OCI-LY1 (cell line): ENCODE measurements around the gene TRIM23.

Source experiments
- H2AFZ ChIP-seq: fragments of 200-600 bp; sonication (generic), shearing (Covaris generic); 2 replicates; pipeline ENCODE4 v1.6.0; 2014; ENCODE audit warnings: antibody characterized with exemption, mild to moderate bottlenecking, low read length
- H3F3A ChIP-seq: fragments of 200-600 bp; sonication (generic), shearing (Covaris generic); 2 replicates; pipeline ENCODE4 v1.6.0; 2014; ENCODE audit warnings: mild to moderate bottlenecking, antibody characterized with exemption, low read length, moderate library complexity; ENCODE audit not compliant: insufficient read depth
- H3K27ac ChIP-seq: fragments of 200-600 bp; sonication (generic); 2 replicates; pipeline ENCODE4 v1.5.1; 2014; ENCODE audit warnings: low read length, mixed run types, mild to moderate bottlenecking, low read depth; ENCODE audit not compliant: poor library complexity, severe bottlenecking
- H3K27me3 ChIP-seq: fragments of 200-600 bp; sonication (generic); 2 replicates; pipeline ENCODE4 v1.6.0; 2014; ENCODE audit warnings: antibody characterized with exemption, mild to moderate bottlenecking, low read length, moderate library complexity; ENCODE audit not compliant: insufficient read depth
- H3K36me3 ChIP-seq: fragments of 200-600 bp; sonication (generic); 2 replicates; pipeline ENCODE4 v1.6.1; 2014; ENCODE audit warnings: mild to moderate bottlenecking, antibody characterized with exemption, low read length, moderate library complexity, mixed read lengths; ENCODE audit not compliant: insufficient read depth
- H3K4me1 ChIP-seq: fragments of 200-600 bp; sonication (generic); 2 replicates; pipeline ENCODE4 v1.5.1; 2014; ENCODE audit warnings: mild to moderate bottlenecking, low read length, moderate library complexity; ENCODE audit not compliant: insufficient read depth, severe bottlenecking
- H3K4me2 ChIP-seq: fragments of 200-600 bp; sonication (generic), shearing (Covaris generic); 2 replicates; pipeline ENCODE4 v1.6.1; 2014; ENCODE audit warnings: low read length
- H3K4me3 ChIP-seq: fragments of 200-600 bp; sonication (generic); 2 replicates; pipeline ENCODE4 v1.5.1; 2014; ENCODE audit warnings: low read length, low read depth, mild to moderate bottlenecking, mixed read lengths; ENCODE audit not compliant: poor library complexity, severe bottlenecking
- H3K79me2 ChIP-seq: fragments of 200-600 bp; shearing (Covaris generic); 2 replicates; pipeline ENCODE4 v1.6.1; 2016; ENCODE audit warnings: mixed run types, low read length, mixed read lengths; ENCODE audit not compliant: insufficient read depth
- H3K9ac ChIP-seq: fragments of 200-600 bp; sonication (generic), shearing (Covaris generic); 2 replicates; pipeline ENCODE4 v1.6.1; 2014; ENCODE audit warnings: mild to moderate bottlenecking, low read length, mixed read lengths
- H3K9me2 ChIP-seq: fragments of 200-600 bp; sonication (generic), shearing (Covaris generic); 2 replicates; pipeline ENCODE4 v1.6.1; 2014; ENCODE audit warnings: low read depth, mild to moderate bottlenecking, low read length, mixed read lengths
- H3K9me3 ChIP-seq: fragments of 200-600 bp; shearing (Covaris generic); 2 replicates; pipeline ENCODE4 v1.6.1; 2014; ENCODE audit warnings: low read length, mixed read lengths
- H4K20me1 ChIP-seq: fragments of 200-600 bp; sonication (generic), shearing (Covaris generic); 2 replicates; pipeline ENCODE4 v1.6.0; 2016; ENCODE audit warnings: mild to moderate bottlenecking, low read length; ENCODE audit not compliant: insufficient read depth
- CTCF ChIP-seq: fragments of 200-600 bp; sonication (generic), shearing (Covaris generic); IDR thresholded peaks from 2 replicates; pipeline ENCODE4 v1.5.1; 2017; ENCODE audit warnings: mild to moderate bottlenecking, antibody characterized with exemption, low read length, moderate library complexity, mixed read lengths
- EZH2 ChIP-seq: fragments of 200-600 bp; sonication (generic), shearing (Covaris generic); IDR thresholded peaks from 2 replicates; pipeline ENCODE4 v1.8.0; 2017; ENCODE audit warnings: borderline replicate concordance, mixed run types, mild to moderate bottlenecking, antibody characterized with exemption, low read length, moderate library complexity, mixed read lengths

Gene TRIM23

GRCh38 chr5:65624025-65624570 is at the start of gene TRIM23:
TRIM23 (minus strand) TSS chr5:65624333; CDS start chr5:65624274, 59 bp downstream.
- H4K20me1 ChIP-seq = no peaks in the 10 kb centered on the region
- H3K9me2 ChIP-seq = no peaks in the 10 kb centered on the region
- no peaks in the 10 kb centered on the region for H3F3A ChIP-seq
- TF ChIP-seq CTCF (peak; percentile 5; the same call in 1 of the 2 replicates), EZH2 (no peak)
- H2AFZ ChIP-seq = peak within 1 kb of the TSS; percentile 56; the same call in 1 of the 2 replicates
- H3K9ac ChIP-seq = peak within 1 kb of the TSS; percentile 93
- peaks cover 38% of the 10 kb centered on the region for H3K4me1 ChIP-seq
- H3K9me3 ChIP-seq = no peaks in the 10 kb centered on the region
- H3K36me3 ChIP-seq = no peaks in the 10 kb centered on the region; the same call in 1 of the 2 replicates
- H3K27me3 ChIP-seq = no peaks in the 10 kb centered on the region
- H3K79me2 ChIP-seq = peaks cover 59% of the 10 kb centered on the region
- peak within 1 kb of the TSS; percentile 74 for H3K27ac ChIP-seq
- H3K4me3 ChIP-seq = peak within 1 kb of the TSS; percentile 94
- peak within 1 kb of the TSS; percentile 83 for H3K4me2 ChIP-seq

- no peak for TF ChIP-seq CTCF
- TF ChIP-seq EZH2 = no peak
- Histone ChIP-seq H2AFZ (no peak overlapping the region), H3K36me3 (peaks cover 25% of the 10 kb centered on the region; the same call in 1 of the 2 replicates), H3K9ac (no peak overlapping the region), H4K20me1 (no peaks in the 10 kb centered on the region), H3K27me3 (no peaks in the 10 kb centered on the region), H3K9me3 (no peaks in the 10 kb centered on the region), H3K4me1 (no peaks in the 10 kb centered on the region), H3F3A (no peaks in the 10 kb centered on the region), H3K4me2 (no peak overlapping the region), H3K79me2 (no peaks in the 10 kb centered on the region), H3K4me3 (no peak overlapping the region), H3K27ac (no peak overlapping the region), H3K9me2 (no peaks in the 10 kb centered on the region)
Measured at GRCh38 chr5:65672796-65673195, 48.7 kb upstream of the TRIM23 start.

GRCh38 chr5:65668696-65669095 is 44.6 kb upstream of the TRIM23 start:
- TF ChIP-seq CTCF = no peak
- no peak for TF ChIP-seq EZH2
- Histone ChIP-seq H3K79me2 (no peaks in the 10 kb centered on the region), H3K9me2 (no peaks in the 10 kb centered on the region), H3K4me3 (no peak overlapping the region), H3K4me1 (no peaks in the 10 kb centered on the region), H2AFZ (no peak overlapping the region), H3K27me3 (no peaks in the 10 kb centered on the region), H3K4me2 (no peak overlapping the region), H3K36me3 (peaks cover 32% of the 10 kb centered on the region; the same call in 1 of the 2 replicates), H3F3A (no peaks in the 10 kb centered on the region), H3K9me3 (no peaks in the 10 kb centered on the region), H3K9ac (no peak overlapping the region), H3K27ac (no peak overlapping the region), H4K20me1 (no peaks in the 10 kb centered on the region)
